ENCODE measurements around the gene WRAP53.

WRAP53 gene

DNA sequence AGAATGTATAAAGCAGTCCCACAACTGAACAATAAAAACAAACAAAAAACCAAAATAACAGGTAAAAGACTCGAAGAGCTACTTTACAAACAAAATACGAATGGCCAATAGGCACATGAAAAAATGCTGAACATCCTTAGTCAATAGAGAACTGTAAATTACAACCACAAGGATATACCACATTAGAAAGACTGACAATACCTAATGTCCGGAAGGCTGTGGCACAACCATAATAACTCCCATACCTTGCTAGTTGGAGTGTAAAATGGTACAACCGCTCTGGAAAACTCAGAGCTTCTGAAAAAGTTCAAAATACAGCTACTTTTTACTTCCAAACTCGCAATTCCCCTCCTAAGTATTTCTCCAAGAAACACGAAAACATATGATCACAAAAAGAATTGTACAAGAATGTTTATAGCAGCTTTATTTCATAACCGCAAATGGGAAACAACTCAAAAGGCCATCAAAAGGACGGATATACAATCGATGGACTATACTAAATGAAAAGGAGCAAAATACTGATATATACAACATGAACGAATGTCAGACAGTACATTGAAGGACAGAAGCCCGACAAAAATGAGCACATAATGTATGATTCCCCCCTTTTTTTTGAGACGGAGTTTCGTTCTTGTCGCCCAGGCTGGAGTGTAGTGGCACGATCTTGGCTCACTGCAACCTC, 3.3 kb upstream of the WRAP53 start:
- no peak for DNase-seq (ENCODE audit: low spot score)

DNA sequence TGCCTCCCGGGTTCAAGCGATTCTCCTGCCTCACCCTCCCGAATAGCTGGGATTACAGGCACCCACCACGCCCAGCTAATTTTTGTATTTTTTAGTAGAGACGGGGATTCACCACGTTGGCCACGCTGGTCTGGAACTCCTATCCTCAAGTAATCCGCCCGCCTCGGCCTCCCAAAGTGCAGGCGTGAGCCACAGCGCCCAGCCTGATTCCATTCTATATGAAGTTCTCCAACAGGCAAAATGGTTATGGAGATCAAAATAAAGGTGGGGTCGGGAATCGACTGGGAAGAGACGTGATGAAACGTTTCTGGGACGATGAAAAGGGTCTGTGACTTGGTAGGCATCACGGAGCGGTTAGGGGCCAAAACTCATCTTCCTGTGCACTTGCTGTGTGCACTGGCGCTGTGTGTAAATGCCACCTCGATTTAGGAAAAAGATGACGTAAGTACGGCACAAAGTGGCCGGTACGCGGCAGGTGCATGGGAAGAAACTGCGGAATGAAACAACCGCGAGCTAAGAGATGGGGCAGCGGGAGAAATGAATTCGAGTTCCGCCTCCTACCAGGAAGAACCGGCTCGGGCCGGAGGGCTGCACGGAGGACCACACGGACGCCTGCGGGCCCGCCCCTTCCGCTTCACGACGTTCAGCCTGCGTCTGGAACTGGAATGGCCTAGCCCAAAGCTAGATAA, 2.6 kb upstream of the WRAP53 start:
- DNase-seq (ENCODE audit: low spot score), result peak; percentile 93

DNA sequence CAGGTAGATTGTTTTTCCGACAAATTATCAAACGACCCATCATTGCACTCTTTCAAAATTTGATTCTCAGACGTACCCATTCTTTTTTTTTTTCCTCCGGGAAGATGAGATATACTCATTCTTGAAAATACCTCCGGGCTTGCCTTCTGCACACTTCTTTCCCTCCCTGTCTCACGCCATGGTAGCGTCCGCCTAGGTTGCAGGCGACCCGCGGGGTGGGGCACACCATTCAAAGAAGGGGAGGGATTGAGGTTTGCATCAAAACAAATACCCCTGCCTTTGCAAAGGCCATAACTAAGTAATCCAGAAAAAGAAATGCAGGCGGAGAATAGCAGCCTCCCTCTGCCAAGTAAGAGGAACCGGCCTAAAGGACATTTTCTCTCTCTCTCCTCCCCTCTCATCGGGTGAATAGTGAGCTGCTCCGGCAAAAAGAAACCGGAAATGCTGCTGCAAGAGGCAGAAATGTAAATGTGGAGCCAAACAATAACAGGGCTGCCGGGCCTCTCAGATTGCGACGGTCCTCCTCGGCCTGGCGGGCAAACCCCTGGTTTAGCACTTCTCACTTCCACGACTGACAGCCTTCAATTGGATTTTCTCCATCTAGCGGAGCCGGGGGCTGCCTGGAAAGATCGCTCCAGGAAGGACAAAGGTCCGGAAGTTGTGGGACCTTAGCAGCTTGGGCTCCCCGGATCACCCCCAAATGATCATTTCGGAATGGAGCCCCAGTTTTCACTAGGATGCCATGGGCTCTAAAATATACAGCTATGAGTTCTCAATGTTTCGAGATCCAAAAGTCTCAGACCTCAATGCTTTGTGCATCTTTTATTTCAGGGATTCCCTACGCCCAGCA, 1.8 kb upstream of the WRAP53 start:
- peak; percentile 92 for DNase-seq (ENCODE audit: low spot score)

GRCh38 chr17:7687072-7687907, 987 bp upstream of the WRAP53 start, which contains the start of gene TP53:
TSS of gene TP53 (minus strand) at chr17:7687490. CDS start at chr17:7676594, 10,896 bp downstream.
- peak; percentile 88 for DNase-seq (ENCODE audit: low spot score)

- DNase-seq (ENCODE audit: low spot score), result no peak
Observed at GRCh38 chr17:7688808-7689316, 585 bp downstream of the WRAP53 start.

DNA sequence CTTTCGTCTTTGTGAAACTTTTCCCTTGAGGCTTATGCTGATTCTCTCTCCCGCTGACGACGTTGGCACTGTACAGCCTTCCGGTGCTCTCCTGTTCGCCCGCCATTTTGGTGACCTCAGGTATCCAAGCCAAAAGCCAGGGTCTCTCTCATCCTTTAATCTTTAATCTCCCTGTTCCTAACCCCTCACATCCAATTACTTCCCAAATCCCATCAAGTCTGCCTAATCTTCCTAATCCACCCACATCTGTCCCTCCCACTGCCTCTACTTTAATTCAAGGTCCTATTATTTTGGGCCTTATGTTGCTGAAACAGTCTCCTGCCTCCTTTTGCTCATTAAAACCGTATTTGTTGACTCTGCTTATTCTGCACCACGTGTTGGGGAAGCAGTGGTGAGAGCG, 7.3 kb downstream of the WRAP53 start:
- DNase-seq (ENCODE audit: low spot score), result no peak

GRCh38 chr17:7697828-7698588, 9.7 kb downstream of the WRAP53 start:
- no peak for DNase-seq (ENCODE audit: low spot score)

GRCh38 chr17:7700510-7700909, 12.2 kb downstream of the WRAP53 start:
- no peak for DNase-seq (ENCODE audit: low spot score)

DNA sequence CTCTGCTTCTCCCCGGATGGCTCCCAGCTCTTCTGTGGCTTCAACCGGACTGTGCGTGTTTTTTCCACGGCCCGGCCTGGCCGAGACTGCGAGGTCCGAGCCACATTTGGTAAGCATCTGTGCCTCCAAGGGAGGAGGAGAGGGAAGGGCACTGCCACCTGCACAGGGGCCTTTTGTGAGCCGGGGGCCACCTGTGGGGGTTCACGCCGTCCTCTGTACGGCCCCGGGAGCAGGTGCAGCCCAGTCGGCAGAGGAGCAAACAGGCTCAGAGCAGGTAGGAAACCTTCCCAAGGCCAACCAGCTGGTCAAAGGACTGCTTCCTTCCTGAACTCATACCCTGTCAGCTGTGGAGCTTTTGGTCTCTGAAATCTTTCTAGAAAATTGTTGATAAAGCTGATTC, 13.4 kb downstream of the WRAP53 start:
- no peak for DNase-seq (ENCODE audit: low spot score)

GRCh38 chr17:7702776-7703175, 14.5 kb downstream of the WRAP53 start:
- no peak for DNase-seq (ENCODE audit: low spot score)

GRCh38 chr17:7703584-7704479, 15.6 kb downstream of the WRAP53 start:
- DNase-seq (ENCODE audit: low spot score), result no peak

DNA sequence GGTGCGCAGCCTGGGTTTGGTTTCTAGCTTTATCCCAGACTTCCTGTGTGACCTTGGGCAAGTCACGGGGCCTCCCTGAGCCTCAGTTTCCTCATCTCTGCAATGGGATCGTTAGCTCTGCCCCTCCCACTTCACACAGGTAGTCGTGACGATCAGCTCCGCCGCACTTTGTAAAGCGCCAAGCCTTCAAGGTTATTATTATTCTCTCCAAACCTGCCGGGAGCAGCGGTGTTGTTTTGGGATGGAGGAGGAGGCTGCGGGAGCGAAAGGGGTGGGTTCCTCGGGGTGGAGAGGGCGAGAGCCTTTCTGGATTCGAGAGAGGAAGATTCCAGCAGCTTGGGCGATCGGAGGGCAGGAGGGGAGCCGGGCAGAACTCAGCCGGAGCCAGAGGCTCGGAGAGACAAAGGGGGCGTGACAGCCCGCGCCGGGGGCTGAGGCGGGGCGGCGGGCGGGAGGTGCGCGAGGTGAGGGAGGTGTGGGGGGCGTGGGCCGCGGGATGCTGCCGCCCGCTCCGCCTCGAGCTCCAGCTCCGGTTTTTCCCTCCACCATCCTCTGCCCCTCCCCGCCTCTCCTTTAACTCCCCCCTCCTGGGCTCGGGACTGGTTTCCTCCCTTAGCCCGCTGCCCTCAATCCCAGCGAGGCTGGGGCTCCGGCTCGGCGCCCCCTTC, 16.5 kb downstream of the WRAP53 start, which contains the start of gene EFNB3:
EFNB3 (plus strand) TSS at position 602 of the 668 bp plus-strand sequence. CDS start 397 bp downstream, outside the sequence.
- no peak for DNase-seq (ENCODE audit: low spot score)

DNA sequence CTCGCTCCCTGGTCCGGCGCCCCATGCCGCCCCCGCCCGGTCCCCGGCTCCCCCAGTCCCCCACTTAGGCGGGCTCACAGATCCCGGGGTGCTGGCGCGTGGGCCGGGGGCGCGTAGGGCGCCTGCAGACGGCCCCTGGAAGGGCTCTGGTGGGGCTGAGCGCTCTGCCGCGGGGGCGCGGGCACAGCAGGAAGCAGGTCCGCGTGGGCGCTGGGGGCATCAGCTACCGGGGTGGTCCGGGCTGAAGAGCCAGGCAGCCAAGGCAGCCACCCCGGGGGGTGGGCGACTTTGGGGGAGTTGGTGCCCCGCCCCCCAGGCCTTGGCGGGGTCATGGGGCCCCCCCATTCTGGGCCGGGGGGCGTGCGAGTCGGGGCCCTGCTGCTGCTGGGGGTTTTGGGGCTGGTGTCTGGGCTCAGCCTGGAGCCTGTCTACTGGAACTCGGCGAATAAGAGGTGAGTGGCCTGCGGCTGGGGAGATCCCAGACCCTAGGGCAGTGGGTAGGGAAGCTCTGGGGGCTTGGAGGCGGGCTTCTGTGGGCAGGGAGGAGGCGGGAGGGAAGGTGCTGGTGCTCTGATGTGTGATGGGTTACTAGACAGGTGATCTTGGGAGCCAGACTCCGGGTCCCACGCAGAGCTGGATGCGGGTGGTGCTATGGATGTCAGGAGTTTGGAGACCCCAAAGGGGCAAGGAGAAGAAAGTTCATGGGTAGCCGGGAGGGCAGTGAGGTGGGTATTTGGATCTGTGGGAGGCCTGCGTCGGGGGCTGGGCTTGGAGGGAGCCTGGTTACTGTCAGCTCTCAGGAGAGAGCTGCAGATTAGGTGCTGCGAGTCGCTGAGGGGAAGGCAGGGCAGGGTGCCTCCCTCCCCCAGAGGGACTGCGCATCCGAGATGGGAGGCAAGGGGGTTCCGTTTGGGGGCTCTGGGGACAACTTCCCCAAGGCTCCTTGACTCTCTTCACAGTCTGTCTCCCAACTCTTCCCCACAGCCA, 17.3 kb downstream of the WRAP53 start:
- no peak for DNase-seq (ENCODE audit: low spot score)

DNA sequence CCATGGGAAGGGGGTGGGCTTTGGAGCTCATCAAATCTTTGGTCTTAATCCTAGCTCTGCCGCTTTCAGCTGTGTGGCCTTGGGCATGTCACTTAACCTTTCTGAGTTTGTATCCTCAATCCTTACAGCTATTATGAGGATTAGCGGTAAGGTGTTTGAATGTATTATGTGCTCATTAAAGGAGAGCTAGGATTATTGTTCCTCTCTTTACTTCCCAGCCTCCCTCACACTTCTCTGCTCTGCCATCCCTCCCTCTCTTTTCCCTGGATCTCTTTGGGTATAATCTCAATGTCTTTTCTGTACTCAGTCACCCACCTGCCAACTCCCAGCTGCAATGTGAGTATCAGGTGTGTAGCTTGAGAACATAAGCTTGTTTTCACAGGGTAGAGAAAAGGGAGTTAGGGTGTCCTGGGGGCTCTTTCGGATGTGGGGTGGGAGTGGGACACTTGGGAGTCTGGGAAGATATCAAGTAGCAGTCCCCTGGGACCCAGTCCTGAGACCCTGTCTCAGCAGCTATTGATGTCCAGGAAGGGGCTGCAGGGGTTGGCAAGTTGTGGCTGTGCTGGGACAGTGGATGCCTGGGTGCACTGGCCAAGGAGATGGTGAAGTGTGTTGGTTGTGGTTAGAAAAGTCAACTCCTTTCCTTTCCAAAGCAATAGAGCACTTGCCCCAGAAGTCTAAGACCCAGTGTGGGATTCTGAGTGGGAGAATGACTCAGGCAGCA, 18.5 kb downstream of the WRAP53 start:
- DNase-seq (ENCODE audit: low spot score), result no peak

GRCh38 chr17:7707446-7707845, 19.2 kb downstream of the WRAP53 start:
- DNase-seq (ENCODE audit: low spot score), result no peak

GRCh38 chr17:7707858-7708750, 19.8 kb downstream of the WRAP53 start:
- DNase-seq (ENCODE audit: low spot score), result no peak

Data from left forelimb (tissue), 1 donor.